GM12801 (cell line): ENCODE measurements around the gene C11orf97.

ENCODE experiments used
- TF ChIP-seq, protein P1 (sequence below): IDR thresholded peaks from one replicate; pipeline ENCODE4 v1.5.1; 2011; ENCODE audit warnings: control low read depth; ENCODE audit not compliant: insufficient read length; ENCODE audit errors: extremely low read depth

Gene C11orf97

GRCh38 chr11:94563176-94563847 lies 51.1 kb downstream of the C11orf97 start:
- TF ChIP-seq, protein P1, sequence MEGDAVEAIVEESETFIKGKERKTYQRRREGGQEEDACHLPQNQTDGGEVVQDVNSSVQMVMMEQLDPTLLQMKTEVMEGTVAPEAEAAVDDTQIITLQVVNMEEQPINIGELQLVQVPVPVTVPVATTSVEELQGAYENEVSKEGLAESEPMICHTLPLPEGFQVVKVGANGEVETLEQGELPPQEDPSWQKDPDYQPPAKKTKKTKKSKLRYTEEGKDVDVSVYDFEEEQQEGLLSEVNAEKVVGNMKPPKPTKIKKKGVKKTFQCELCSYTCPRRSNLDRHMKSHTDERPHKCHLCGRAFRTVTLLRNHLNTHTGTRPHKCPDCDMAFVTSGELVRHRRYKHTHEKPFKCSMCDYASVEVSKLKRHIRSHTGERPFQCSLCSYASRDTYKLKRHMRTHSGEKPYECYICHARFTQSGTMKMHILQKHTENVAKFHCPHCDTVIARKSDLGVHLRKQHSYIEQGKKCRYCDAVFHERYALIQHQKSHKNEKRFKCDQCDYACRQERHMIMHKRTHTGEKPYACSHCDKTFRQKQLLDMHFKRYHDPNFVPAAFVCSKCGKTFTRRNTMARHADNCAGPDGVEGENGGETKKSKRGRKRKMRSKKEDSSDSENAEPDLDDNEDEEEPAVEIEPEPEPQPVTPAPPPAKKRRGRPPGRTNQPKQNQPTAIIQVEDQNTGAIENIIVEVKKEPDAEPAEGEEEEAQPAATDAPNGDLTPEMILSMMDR: no peak

GRCh38 chr11:94563848-94564467 lies 51.7 kb downstream of the C11orf97 start:
- TF ChIP-seq, protein P1: no peak

DNA sequence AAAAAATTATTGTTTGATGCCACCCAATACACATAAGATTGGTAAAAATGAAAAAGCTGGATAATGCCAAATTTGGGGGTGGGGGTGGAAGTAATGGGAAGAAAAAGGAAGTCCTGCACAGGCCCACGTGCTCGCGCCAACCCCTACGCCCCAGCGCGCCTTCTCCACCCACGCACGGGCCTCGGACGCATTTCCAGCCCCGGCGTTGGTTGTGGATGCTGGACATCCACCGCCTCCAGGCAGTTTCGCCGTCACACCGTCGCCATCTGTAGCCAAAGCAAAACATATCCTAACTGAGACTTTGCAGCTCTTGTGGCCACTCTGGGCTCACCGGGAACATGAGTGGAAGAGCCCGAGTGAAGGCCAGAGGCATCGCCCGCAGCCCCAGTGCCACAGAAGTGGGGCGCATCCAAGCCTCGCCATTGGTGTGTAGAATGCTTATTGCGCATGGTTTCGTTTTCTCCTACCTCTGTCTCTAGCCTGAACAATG lies 55.0 kb downstream of the C11orf97 start, which contains the start of gene PIWIL4:
Gene PIWIL4 (plus strand): TSS at position 188 of the 490 bp plus-strand sequence. CDS start 151 bp downstream, at position 339.
- TF ChIP-seq, protein P1: no peak

DNA sequence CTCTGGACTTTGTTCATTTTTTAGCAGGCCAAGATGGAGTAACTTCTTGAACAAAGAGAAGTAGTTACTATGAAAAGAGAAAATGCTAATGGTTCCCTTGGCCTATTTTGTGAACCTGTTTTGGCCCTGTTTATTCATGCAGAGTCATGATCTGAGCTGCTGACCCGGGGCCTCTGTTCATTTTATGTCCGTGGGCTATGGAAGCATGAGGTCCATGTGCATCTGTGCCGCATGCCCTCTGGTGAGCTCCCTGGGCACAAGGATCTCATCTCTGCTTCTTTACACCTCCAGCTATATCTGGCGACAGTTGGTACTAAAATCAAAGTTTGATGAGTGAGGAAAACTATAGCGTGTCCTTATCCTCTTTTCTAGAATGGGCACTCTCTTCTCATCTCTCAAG lies 55.9 kb downstream of the C11orf97 start:
- TF ChIP-seq, protein P1: no peak

DNA sequence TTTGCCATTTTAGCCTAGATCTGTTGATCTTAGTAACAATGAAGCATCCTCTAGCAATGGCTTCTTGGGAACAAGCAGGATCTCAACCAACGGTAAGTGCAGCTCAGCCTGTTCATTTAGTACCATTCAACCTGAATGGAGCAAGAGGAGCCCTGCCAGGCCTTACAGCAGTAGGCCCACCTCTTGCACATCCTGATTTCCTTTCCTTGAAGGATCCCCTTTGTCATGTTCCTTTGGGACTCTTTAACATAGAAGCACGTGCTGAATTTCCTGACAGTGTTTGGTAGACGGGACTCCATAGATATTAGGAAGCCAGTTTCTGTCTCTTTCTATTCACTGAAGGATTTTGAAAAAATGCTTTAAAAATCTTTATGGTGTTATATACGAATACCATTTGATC lies 56.5 kb downstream of the C11orf97 start:
- TF ChIP-seq, protein P1: no peak

- TF ChIP-seq, protein P1: no peak
Observed at GRCh38 chr11:94574193-94574961, 62.1 kb downstream of the C11orf97 start.

DNA sequence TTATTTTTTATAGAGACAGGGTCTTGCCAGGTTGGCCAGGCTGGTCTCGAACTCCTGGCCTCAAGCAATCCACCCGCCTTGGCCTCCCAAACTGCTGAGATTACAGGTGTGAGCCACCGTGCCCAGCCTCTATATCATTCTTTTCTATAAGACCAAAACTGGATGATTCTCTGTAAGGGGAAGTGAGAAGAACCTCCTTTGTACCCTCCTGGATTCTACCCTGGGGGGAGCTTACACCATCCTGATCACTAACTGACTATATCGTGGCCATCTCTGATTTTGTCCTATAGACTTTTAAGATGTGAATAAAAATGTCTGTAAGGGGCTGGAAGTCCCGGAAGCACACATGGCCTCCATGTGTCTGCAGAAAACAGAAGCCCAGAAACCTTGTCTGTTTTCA lies 64.0 kb downstream of the C11orf97 start:
- TF ChIP-seq, protein P1: no peak
